ENCODE results near the gene KLHL29.

KLHL29 gene

DNA sequence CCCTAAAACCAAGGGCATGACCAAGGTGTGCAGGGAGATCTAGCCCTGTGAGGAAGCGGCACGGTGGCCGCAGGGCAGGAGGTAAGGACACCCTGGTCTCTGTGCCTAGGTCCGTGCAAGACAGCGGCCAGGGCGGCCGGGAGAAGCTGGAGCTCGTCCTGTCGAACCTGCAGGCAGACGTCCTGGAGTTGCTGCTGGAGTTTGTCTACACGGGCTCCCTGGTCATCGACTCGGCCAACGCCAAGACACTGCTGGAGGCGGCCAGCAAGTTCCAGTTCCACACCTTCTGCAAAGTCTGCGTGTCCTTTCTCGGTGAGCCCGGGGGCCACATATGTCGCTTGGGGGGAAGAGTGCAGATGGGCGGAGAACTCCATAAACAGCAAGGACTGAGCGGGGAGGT is 306.6 kb downstream of the KLHL29 start:
- in situ Hi-C loops (cut with HindIII; ENCODE audit: low pct_ligation_motif_present, low pct_unique_long_range_greater_than_20kb, low sequenced_read_pairs): no loop called here
- no peak for DNase-seq

DNA sequence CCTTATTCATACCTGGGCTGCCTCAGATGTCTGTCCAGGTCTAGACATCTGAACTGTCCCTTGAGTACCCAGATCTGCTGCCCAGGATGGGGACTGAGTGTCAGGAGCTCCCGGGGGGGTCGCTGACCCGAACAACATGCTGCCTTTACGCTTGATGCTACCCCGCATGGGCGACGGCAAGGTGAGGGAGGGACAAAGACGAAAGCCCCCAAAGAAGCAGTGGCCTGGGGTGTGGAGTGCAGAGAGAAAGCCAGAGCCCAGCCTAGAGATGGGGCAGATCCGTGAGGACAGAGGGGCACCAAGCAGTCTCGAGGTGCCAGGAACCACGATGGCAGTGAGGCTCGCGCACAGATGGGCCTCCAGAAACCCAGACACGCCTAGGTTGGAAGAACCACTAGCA is 307.3 kb downstream of the KLHL29 start:
- no peak for DNase-seq
- in situ Hi-C loops (cut with HindIII; ENCODE audit: low pct_ligation_motif_present, low pct_unique_long_range_greater_than_20kb, low sequenced_read_pairs): no loop called here

DNA sequence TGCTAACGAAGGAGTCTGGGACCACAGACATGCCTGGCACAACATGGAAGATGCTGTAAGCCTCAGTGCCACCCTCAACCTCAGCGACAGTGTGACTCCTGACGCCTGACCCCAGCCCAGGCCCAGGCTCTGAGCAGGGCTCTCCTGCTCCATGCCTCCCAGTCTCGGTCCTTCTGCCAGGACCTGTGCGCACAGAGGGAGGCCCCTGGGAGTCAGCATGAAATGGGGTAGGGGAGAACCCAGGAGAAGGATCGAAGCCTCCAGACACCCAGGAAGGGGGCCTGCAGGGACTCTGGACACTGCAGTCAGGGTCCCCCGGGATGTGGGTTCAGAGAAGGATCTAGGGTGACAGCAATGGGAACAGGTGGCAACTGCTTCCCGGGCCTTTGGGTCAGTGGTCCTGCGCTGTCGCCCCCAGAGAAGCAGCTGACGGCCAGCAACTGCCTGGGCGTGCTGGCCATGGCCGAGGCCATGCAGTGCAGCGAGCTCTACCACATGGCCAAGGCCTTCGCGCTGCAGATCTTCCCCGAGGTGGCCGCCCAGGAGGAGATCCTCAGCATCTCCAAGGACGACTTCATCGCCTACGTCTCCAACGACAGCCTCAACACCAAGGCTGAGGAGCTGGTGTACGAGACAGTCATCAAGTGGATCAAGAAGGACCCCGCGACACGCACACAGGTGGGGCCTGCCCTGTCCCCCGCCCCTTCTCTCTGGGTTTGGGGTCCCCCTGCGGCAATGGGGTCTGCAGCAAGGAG is 308.0 kb downstream of the KLHL29 start:
- in situ Hi-C loops (cut with HindIII; ENCODE audit: low pct_ligation_motif_present, low pct_unique_long_range_greater_than_20kb, low sequenced_read_pairs): no loop called here
- no peak for DNase-seq

DNA sequence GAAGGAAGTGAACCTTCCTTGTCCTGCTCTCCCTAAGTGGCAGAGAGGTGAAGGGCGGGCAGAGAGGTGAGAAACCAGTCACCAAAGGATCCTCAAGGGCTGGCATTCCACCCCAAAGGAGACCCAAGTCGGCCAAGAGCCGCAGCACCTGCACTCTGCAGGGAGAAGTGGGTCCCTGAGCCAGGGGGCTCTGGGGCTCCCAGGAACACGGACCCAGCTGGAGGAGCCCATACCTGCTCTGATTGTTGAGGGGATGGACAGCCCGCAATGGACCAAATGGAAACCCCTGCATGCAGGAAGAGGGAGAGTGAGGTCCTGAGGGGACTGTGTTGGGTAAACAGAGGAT is 308.6 kb downstream of the KLHL29 start:
- in situ Hi-C loops (cut with HindIII; ENCODE audit: low pct_ligation_motif_present, low pct_unique_long_range_greater_than_20kb, low sequenced_read_pairs): no loop called here

DNA sequence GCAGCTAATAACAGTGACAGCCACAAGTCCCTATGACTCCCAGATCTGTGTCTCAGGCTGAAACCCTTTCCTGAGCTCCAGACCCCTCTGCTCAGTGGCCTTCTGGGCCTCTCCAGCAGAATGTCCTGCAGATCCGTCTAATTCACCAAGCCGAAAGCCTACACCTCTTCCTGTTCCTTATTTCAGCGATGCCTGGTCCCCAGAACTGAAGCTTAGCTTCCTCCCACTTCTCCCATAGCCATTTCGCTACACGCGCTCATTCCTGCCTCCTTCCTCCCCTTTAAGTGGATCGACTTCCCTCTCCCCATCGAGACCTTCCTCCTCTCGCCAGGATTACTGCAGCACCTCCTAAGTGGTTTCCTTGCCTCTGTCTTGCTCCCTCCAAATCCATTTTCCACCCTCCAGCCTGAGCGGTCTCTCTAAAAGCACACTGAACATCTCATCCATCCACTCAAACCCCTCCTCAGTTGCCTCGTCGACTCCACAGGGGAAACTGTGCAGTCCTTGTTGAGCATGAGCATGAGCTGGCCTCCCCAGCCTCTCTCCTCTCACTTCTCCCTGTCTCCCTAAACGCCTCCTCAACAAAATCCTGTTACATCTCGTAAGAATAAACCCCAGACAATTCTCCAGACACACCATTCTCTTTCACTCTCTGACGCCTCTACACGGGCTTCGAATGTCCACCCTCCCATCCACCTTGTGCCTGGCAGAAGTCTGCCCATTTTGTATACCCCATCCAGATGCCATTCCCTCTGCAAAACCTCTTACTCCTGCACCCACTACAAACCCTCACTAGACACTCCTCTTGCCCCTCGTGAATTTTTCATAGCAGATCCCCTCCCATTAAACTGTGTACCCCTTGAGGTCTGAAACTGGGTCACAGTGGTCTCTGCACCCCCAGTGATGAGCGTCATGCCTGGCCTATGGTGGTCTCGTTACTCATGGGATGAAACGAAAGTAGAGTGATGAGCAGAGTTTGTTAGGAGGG is 309.4 kb downstream of the KLHL29 start:
- in situ Hi-C loops (cut with HindIII; ENCODE audit: low pct_ligation_motif_present, low pct_unique_long_range_greater_than_20kb, low sequenced_read_pairs): no loop called here
- DNase-seq: no peak

More for the DNA sequence above, 308.6 kb downstream of the KLHL29 start:
- no peak for DNase-seq

DNA sequence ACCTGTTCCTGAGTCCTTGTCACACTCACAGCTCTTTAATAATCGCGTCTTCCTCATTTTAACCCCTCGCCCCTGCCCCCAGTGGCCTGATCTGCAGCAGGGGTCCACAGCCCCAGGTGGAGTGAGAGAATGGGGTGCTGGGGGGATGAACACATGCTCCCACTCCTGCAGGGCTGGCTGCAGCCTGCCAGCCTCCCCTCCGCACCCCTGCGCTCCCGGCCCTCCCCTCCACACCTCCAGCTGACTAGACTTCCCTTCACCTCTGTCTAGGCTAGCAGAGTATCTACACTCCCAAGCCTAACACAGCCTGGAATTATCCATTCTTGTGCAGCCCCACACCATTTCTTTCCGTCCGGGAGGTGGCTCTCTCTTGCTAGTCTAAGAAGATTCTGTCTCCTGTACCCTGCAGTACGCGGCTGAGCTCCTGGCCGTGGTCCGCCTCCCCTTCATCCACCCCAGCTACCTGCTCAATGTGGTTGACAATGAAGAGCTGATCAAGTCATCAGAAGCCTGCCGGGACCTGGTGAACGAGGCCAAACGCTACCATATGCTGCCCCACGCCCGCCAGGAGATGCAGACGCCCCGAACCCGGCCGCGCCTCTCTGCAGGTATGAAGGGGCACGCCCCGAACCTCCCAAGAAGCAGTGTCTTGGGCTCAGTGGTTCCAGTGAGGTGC is 310.4 kb downstream of the KLHL29 start:
- in situ Hi-C loops (cut with HindIII; ENCODE audit: low pct_ligation_motif_present, low pct_unique_long_range_greater_than_20kb, low sequenced_read_pairs): no loop called here
- no peak for DNase-seq

DNA sequence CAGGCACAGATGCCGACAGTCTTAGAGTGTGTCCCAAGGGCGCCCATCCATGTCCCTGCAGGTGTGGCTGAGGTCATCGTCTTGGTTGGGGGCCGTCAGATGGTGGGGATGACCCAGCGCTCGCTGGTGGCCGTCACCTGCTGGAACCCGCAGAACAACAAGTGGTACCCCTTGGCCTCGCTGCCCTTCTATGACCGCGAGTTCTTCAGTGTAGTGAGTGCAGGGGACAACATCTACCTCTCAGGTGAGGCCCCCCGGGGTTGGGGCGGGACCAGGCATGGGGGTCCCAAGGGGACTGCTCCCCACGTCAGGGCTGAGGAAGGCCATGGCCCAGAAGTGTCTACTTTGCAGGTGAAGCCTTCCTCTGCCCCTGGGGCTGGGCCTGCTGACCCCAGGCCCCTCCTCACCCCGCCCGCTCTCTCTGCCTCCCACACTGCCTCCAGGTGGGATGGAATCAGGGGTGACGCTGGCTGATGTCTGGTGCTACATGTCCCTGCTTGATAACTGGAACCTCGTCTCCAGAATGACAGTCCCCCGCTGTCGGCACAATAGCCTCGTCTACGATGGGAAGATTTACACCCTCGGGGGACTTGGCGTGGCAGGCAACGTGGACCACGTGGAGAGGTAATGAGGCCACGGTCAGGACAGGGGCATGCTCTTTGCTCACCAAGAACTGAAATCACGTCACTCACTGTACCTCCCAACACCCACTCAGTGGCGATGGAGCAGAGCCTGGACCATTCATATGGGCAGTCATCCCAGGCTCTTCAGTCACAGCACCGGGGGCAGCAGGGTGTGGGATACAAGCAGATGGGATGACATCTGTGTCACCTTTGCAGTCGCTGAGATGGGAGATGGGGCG is 311.1 kb downstream of the KLHL29 start:
- DNase-seq: no peak
- in situ Hi-C loops (cut with HindIII; ENCODE audit: low pct_ligation_motif_present, low pct_unique_long_range_greater_than_20kb, low sequenced_read_pairs): no loop called here

DNA sequence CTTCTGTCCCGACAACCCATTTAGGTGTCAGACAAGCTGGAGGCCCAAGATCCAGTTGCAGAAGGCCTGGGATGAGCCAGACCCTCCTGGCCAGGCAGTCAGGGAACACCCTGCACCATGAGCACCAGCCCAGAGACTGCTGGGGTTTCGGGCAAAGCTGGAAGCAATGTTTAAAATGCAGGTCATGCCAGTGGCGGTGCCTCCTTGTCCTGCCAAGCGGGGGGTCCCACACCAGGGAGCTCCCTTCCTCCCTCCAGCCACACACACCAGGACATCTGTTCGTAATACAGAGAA is 311.7 kb downstream of the KLHL29 start:
- no peak for DNase-seq
- in situ Hi-C loops (cut with HindIII; ENCODE audit: low pct_ligation_motif_present, low pct_unique_long_range_greater_than_20kb, low sequenced_read_pairs): no loop called here

DNA sequence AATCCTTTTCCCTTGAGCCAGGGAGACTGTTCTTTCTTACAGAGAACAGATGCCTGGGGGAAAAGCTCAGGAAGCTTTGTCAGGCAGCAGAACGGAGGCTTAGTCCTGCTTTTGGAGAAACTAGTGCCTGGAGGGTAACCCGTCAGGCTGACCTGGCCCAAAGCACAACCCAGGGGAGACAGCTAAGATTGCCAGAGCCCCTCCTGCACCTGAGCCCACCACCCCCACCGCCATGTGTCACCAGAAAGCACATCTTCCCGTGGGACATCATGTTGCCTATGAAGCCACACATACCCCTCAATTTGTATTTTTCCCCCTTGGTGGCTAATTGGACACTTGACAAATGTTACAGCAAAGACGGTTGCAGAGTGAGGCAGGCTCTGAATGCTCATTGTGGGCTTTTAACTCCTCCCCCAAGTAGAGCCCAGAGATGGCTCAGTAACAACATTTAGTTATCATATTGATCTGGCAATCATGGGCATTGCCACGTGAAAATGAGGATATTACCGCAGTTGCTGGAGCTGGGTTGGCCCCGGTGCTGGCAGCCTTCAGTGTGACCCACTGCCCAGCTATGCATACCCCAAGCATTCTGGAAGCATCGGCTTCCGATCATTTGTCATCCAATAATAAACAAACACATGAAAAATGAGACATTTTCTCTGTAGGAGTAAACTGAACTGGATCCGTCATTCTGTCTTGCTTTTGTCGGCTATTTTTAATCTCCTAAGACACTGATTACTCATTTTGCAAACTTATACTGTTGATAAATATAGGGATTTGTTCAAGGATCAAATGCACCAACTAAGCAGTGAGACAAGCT is 312.5 kb downstream of the KLHL29 start:
- no peak for DNase-seq
- in situ Hi-C loops (cut with HindIII; ENCODE audit: low pct_ligation_motif_present, low pct_unique_long_range_greater_than_20kb, low sequenced_read_pairs): no loop called here

DNA sequence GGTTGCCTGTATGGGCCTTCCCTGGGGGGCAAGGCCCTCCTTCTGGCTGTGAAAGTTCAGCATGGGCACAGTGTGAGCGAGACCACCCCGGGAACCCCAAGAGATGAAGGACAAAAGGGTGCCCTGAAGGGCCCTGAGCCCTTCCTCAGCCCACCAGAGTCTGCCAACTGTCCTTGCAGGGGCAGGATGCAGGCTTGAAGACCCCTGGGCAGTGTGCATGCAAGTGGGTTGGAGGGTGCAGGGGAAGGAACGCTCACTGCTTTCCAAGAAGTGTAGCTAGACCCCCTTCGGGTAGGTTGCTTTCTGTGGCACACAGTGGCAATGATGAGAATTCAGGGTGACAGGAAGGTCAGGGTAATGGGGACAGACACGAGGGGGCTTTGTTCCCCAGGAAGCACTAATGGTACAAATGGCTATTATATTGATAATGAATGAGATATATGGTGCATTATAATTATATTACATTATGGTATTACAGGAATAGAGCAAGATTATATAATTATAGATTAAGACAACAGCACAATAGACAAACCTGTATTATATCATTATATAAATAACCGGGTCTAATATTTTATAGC is 313.2 kb downstream of the KLHL29 start:
- no peak for DNase-seq
- in situ Hi-C loops (cut with HindIII; ENCODE audit: low pct_ligation_motif_present, low pct_unique_long_range_greater_than_20kb, low sequenced_read_pairs): no loop called here

DNA sequence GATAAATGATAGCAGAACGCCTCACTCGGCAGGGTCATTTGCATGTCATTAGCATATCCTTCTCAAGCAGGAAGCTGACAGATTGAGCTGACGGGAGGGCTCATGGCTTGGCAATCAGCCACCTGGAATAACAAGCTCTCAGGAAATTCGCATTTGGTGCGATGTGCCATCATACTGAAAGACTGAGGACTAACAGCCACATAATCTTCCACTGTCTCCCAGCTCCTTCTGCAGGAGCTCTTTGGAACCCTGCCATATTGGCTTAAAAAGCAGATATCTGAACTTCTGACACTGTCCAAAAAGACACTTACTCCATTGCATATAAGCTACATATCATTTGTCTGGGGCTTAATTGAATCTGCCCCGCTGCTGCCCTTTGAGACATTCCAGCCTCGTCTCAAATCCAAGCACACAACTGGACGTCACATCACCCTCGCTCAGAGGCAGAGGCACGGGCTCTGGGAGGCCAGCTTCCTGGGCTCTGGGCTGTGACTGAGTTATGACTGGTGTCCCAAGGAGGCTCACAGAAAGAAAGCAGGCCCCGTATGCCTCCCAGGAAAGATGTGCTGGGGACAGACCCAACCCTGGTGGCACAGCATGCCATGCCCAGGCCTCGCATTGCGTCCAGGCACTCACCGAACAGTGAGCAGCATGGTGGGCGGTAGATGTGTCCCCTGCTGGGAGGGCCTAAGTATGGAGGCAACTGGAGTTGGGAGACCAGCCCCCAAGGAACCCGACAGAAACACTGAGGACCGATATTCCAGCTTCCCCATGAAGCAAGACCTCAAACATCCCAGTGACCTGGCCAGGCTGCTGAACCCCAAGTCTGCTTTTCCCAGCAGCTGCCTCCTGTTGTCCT is 314.0 kb downstream of the KLHL29 start:
- DNase-seq: no peak
- in situ Hi-C loops (cut with HindIII; ENCODE audit: low pct_ligation_motif_present, low pct_unique_long_range_greater_than_20kb, low sequenced_read_pairs): no loop called here

DNA sequence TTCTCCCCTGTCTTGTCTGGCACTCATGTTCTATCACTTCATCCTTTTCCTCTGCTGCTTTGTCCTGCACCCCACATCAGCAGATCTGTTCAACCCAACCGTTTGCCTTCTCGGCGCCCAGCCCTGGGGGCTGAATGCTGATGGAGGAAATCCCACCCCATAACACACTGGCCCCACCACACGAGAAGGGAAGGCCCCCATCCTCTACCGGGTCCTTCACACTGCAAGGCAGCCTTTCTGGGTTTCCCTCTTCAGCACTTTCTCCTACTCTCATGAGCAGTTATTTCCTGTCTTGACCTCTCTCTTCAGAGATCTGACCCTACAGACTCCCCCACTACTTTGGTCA is 314.6 kb downstream of the KLHL29 start:
- no peak for DNase-seq
- in situ Hi-C loops (cut with HindIII; ENCODE audit: low pct_ligation_motif_present, low pct_unique_long_range_greater_than_20kb, low sequenced_read_pairs): no loop called here

DNA sequence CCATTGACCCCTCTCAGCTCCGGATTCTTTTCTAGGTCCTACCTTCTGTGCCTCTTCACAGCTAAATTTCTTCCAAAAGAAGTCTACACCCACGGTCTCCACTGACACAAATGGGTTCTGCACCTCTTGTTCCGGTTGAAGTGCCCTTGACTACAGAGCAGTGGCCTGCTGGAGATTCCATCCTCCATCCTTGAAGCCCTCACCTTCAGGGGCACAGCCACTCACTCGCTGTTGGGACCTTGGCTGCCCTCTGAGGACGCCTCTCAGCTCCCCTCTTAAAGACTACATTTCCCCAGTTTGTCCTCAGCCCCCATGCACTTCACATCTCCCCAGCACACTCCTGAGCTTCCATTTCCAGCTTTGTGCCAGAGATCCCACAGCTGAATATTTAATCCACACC is 315.6 kb downstream of the KLHL29 start:
- no peak for DNase-seq

DNA sequence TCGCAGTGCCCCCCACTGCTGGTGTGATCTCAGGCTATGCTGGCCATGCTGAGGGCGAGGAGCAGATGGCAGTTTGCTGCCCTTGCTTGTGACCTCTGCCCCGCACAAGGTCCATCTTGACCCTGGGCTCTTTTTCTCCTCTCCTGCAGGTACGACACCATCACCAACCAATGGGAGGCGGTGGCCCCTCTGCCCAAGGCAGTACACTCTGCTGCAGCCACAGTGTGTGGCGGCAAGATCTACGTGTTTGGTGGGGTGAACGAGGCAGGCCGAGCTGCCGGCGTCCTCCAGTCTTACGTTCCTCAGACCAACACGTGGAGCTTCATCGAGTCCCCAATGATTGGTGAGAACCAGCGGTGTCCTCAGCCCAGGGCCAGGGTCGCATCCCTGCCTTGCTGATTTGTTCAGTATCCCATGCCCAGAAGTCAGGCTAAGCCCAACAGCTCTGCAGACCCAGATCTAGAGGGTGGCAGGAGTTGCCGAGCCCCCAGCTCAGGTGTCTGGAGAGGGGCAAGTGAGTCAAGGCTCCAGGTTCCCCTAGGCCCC is 318.1 kb downstream of the KLHL29 start:
- no peak for DNase-seq
- in situ Hi-C loops (cut with HindIII; ENCODE audit: low pct_ligation_motif_present, low pct_unique_long_range_greater_than_20kb, low sequenced_read_pairs): no loop called here

More for the DNA sequence above, 315.6 kb downstream of the KLHL29 start:
- in situ Hi-C loops (cut with HindIII; ENCODE audit: low pct_ligation_motif_present, low pct_unique_long_range_greater_than_20kb, low sequenced_read_pairs): no loop called here

DNA sequence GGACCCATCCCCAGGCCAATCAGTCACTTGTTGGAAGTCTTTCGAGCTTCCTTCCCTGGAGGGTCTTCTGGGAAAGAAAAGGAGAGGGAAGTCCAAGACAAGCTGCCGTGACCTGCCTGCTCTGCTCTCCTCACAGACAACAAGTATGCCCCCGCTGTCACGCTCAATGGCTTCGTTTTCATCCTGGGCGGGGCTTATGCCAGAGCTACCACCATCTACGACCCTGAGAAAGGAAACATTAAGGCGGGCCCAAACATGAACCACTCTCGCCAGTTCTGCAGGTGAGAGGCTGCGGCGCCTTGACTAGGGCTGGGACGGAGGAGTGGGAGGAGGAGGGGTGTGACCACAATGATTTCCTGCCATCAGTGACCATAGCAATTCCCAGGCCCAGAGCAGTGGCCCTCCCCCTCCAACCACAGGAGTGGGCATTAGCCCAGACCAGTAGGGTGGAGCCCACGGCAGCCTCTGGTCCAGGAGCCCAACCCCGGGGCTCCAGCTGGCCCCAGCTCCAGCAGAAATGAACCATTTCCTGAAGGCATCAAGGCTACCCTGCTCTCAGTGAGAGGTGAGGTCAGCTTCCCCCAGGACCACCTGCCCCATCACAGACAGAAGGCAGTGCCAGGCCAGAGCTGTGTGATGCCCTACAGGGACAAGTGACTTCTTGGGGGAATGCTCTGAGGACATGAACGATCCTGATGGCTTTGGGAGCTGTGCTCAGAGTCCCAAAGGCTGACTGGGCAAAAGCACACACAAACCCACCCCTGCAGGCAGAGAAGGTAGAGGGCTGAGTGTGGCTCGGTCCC is 318.8 kb downstream of the KLHL29 start:
- in situ Hi-C loops (cut with HindIII; ENCODE audit: low pct_ligation_motif_present, low pct_unique_long_range_greater_than_20kb, low sequenced_read_pairs): no loop called here
- DNase-seq: no peak
